Measurements from ENCODE around the gene COX8C. TPM values are rescaled to one million over a fixed set of nuclear protein-coding genes. Genes with fewer than 3 reads are reported as not detected.
A peak's percentile ranks its signal among the peaks of the same experiment; 100 is the strongest.

The COX8C gene
- total RNA-seq, 1 experiment from 2014 or later, result not detected

DNA sequence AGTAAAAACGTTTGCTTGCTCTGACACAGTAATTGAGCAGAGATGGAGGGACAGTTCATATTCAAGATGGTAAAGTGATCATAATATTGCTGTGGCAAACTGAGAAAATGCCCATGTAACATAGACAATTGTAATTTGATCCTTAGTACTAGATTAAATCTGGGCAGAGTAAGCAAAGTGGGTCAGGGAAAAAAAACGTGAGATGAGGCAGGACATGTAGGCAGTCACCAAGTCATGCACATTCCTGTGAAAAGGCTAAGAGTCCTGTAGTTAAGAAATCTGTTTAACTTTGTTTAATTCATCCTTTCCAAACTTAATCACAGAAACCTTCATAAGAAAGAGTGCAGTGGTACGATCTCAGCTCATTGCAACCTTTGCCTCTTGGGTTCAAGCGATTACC is 30.3 kb upstream of the COX8C start:
- H3K4me3 ChIP-seq, result no peak overlapping the region
- no peak for DNase-seq (ENCODE audit: low read depth in 1 of 2, low spot score in 2 of 2)
- H3K36me3 ChIP-seq, result no peaks in the 10 kb centered on the region
- H3K9me3 ChIP-seq (replicated peaks), result no peaks in the 10 kb centered on the region
- H3K4me1 ChIP-seq (replicated peaks), result peaks cover 28% of the 10 kb centered on the region
- no peak overlapping the region for H3K27ac ChIP-seq
- H3K27me3 ChIP-seq (replicated peaks), result no peaks in the 10 kb centered on the region

DNA sequence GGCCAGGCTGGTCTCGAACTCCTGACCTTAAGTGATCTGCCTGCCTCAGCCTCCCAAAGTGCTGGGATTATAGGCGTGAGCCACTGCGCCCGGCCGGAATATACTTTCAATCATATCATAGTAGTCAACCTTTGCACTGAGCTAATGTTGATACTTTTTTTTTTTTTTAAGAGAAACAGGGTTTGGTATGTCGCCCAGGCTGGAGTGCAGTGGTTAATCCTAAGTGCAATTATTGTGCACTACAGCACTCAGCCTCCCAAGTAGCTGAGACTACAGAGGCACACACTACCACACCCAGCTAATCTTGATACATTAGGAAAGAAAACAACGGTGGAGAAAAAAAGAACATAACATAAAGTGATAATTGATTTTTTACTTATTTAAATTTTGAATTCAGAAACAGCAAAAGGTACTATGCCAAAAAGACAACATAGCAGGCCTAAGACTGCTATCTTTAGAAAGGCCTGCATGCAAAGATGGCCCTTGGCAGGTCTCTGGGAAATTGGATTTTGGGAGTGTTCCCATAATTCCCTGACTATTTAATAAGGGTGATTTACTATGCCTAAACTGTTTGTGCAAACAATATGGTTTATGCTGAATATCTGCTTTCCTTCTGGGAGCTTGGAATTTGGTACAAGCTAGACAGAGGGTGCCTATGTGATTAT is 29.6 kb upstream of the COX8C start:
- Histone ChIP-seq H3K27ac (peak overlapping the region; percentile 35; the same call in 1 of the 2 replicates), H3K4me3 (no peak overlapping the region), H3K9me3 (replicated peaks) (no peaks in the 10 kb centered on the region), H3K27me3 (replicated peaks) (no peaks in the 10 kb centered on the region), H3K4me1 (replicated peaks) (peaks cover 28% of the 10 kb centered on the region), H3K36me3 (no peaks in the 10 kb centered on the region)
- no peak for DNase-seq (ENCODE audit: low read depth in 1 of 2, low spot score in 2 of 2)

GRCh38 chr14:93317875-93318807 is 28.8 kb upstream of the COX8C start:
- Histone ChIP-seq H3K27ac (peak overlapping the region; percentile 35), H3K4me1 (replicated peaks) (peaks cover 28% of the 10 kb centered on the region), H3K4me3 (no peak overlapping the region), H3K9me3 (replicated peaks) (no peaks in the 10 kb centered on the region), H3K36me3 (no peaks in the 10 kb centered on the region), H3K27me3 (replicated peaks) (no peaks in the 10 kb centered on the region)
- DNase-seq (ENCODE audit: low read depth in 1 of 2, low spot score in 2 of 2), result peak in 1 of 2 experiments; percentile 37

- peaks cover 28% of the 10 kb centered on the region for H3K4me1 ChIP-seq (replicated peaks)
- H3K9me3 ChIP-seq (replicated peaks), result no peaks in the 10 kb centered on the region
- peak in 1 of 2 experiments; percentile 14 for DNase-seq (ENCODE audit: low read depth in 1 of 2, low spot score in 2 of 2)
- H3K36me3 ChIP-seq, result no peaks in the 10 kb centered on the region; the same call in 1 of the 2 replicates
- no peaks in the 10 kb centered on the region for H3K27me3 ChIP-seq (replicated peaks)
- H3K4me3 ChIP-seq, result no peak overlapping the region
- peak overlapping the region; percentile 35 for H3K27ac ChIP-seq
Observed at GRCh38 chr14:93318927-93319326, 28.1 kb upstream of the COX8C start.

GRCh38 chr14:93319494-93319893 is 27.5 kb upstream of the COX8C start:
- Histone ChIP-seq H3K9me3 (replicated peaks) (no peaks in the 10 kb centered on the region), H3K27me3 (replicated peaks) (no peaks in the 10 kb centered on the region), H3K27ac (no peak overlapping the region), H3K4me3 (no peak overlapping the region), H3K4me1 (replicated peaks) (peaks cover 28% of the 10 kb centered on the region), H3K36me3 (no peaks in the 10 kb centered on the region; the same call in 1 of the 2 replicates)
- no peak for DNase-seq (ENCODE audit: low read depth in 1 of 2, low spot score in 2 of 2)

DNA sequence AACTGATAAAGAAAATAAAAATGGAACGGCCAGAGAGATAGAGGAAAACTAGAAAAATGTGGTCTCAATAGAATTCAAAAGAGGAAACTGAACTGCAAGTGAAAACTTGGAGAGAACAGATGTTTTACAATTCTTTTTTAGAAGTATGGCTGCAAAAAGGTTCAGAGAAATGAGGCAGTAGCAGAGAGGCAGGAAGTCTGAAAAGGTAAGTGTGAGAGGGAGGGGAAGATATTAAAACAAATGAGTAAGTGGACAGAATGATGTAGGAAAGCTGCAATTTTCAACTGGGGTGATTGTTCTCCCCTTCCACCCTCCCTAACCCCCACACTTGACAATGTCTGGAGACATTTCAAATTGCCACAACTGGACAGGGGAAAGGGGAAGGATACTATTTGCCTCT is 27.0 kb upstream of the COX8C start:
- Histone ChIP-seq H3K4me3 (no peak overlapping the region), H3K27me3 (replicated peaks) (no peaks in the 10 kb centered on the region), H3K4me1 (replicated peaks) (peaks cover 28% of the 10 kb centered on the region), H3K36me3 (no peaks in the 10 kb centered on the region; the same call in 1 of the 2 replicates), H3K27ac (no peak overlapping the region), H3K9me3 (replicated peaks) (no peaks in the 10 kb centered on the region)
- no peak for DNase-seq (ENCODE audit: low read depth in 1 of 2, low spot score in 2 of 2)

- H3K36me3 ChIP-seq, result no peaks in the 10 kb centered on the region; the same call in 1 of the 2 replicates
- no peak overlapping the region for H3K4me3 ChIP-seq
- no peak overlapping the region for H3K27ac ChIP-seq
- no peaks in the 10 kb centered on the region for H3K9me3 ChIP-seq (replicated peaks)
- H3K27me3 ChIP-seq (replicated peaks), result no peaks in the 10 kb centered on the region
- H3K4me1 ChIP-seq (replicated peaks), result peaks cover 28% of the 10 kb centered on the region
- DNase-seq (ENCODE audit: low read depth in 1 of 2, low spot score in 2 of 2), result no peak
Observed at GRCh38 chr14:93320489-93320888, 26.5 kb upstream of the COX8C start.

DNA sequence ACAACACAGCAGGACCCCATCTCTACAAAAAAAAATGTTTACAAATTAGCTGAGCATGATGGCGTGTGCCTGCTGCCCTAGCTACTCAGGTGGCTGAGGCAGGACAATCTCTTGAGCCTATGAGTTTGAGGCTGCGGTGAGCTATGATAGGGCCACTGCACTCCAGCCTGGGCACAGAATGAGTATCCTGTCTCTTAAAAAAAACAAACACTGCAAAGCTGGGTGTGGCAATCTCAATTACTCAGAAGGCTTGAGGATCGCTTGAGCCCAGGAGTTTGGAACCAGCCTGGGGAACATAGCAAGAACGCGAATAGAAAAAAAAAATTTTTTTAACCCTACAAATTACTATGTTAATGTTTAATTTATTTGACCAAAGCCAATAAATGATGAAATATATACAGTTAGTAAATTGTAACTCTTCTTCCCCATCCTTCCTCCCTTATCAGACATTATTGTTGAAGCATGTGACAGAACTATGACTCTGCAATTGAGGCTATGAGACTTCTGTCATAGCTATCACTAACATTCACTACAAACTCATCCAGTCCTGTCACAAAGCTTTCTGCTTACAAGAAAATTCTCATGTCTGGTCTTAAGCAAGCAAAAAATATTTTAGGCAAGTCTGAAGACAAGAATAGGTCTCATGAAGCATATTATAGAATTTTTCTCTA is 23.9 kb upstream of the COX8C start:
- H3K27ac ChIP-seq, result no peak overlapping the region
- H3K36me3 ChIP-seq, result no peaks in the 10 kb centered on the region; the same call in 1 of the 2 replicates
- no peak for DNase-seq (ENCODE audit: low read depth in 1 of 2, low spot score in 2 of 2)

GRCh38 chr14:93323600-93324174 is 23.3 kb upstream of the COX8C start:
- Histone ChIP-seq H3K27me3 (replicated peaks) (no peaks in the 10 kb centered on the region), H3K4me3 (no peak overlapping the region), H3K36me3 (no peaks in the 10 kb centered on the region; the same call in 1 of the 2 replicates), H3K9me3 (replicated peaks) (no peaks in the 10 kb centered on the region), H3K4me1 (replicated peaks) (peaks cover 14% of the 10 kb centered on the region), H3K27ac (no peak overlapping the region)
- DNase-seq (ENCODE audit: low read depth in 1 of 2, low spot score in 2 of 2), result no peak

More for the DNA sequence above, 23.9 kb upstream of the COX8C start:
- H3K9me3 ChIP-seq (replicated peaks), result no peaks in the 10 kb centered on the region
- peaks cover 20% of the 10 kb centered on the region for H3K4me1 ChIP-seq (replicated peaks)
- H3K27me3 ChIP-seq (replicated peaks), result no peaks in the 10 kb centered on the region
- H3K4me3 ChIP-seq, result no peak overlapping the region

DNA sequence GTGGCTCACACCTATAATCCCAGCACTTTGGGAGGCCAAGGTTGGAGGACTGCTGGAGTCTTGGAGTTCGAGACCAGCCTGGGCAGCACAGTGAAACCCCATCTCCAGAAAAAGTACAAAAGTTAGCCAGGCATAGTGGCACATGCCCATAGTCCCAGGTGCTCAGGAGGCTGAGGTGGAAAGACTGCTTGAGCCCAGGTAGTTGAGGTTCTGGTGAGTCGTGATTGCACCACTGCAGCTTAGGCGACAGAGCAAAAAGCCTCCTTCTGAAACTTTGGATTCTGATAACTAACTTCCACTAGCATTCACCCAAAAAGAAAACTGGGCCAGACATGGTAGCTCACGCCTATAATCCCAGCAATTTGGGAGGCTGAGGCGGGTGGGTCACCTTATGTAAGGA is 20.8 kb upstream of the COX8C start:
- Histone ChIP-seq H3K27ac (no peak overlapping the region), H3K27me3 (replicated peaks) (no peaks in the 10 kb centered on the region), H3K9me3 (replicated peaks) (no peaks in the 10 kb centered on the region), H3K36me3 (peaks cover 8% of the 10 kb centered on the region; the same call in 1 of the 2 replicates), H3K4me3 (no peak overlapping the region), H3K4me1 (replicated peaks) (peaks cover 2% of the 10 kb centered on the region)
- no peak for DNase-seq (ENCODE audit: low read depth in 1 of 2, low spot score in 2 of 2)

GRCh38 chr14:93328546-93328945 is 18.4 kb upstream of the COX8C start:
- DNase-seq (ENCODE audit: low read depth in 1 of 2, low spot score in 2 of 2), result no peak
- no peaks in the 10 kb centered on the region for H3K27me3 ChIP-seq (replicated peaks)
- H3K36me3 ChIP-seq, result peaks cover 14% of the 10 kb centered on the region
- peaks cover 12% of the 10 kb centered on the region for H3K4me1 ChIP-seq (replicated peaks)
- no peaks in the 10 kb centered on the region; the same call in 1 of the 2 replicates for H3K9me3 ChIP-seq (replicated peaks)
- no peak overlapping the region for H3K4me3 ChIP-seq
- no peak overlapping the region for H3K27ac ChIP-seq

GRCh38 chr14:93329965-93330608 is 16.9 kb upstream of the COX8C start:
- Histone ChIP-seq H3K27me3 (replicated peaks) (no peaks in the 10 kb centered on the region), H3K36me3 (peaks cover 14% of the 10 kb centered on the region), H3K4me1 (replicated peaks) (peaks cover 17% of the 10 kb centered on the region), H3K9me3 (replicated peaks) (no peaks in the 10 kb centered on the region; the same call in 1 of the 2 replicates), H3K27ac (no peak overlapping the region), H3K4me3 (no peak overlapping the region)
- no peak for DNase-seq (ENCODE audit: low read depth in 1 of 2, low spot score in 2 of 2)

DNA sequence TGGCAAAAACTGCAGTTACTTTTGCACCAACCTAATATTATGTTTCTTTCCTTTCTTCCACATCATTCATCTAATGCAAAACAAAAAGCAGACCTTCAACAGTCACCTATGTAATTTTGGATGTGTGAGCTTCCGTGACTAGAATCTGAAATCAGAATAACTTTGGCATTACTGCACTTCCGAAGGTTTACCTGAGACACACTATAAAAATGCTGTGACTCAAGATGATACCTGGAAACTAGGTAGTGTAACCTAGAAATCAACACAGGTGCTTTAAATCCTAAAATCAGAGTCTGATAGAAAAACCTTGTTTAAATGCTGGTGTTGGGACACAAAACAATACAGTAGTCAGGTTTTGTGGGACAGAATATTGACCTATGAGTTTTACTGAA is 16.4 kb upstream of the COX8C start:
- Histone ChIP-seq H3K4me3 (no peak overlapping the region), H3K9me3 (replicated peaks) (no peaks in the 10 kb centered on the region; the same call in 1 of the 2 replicates), H3K27me3 (replicated peaks) (no peaks in the 10 kb centered on the region), H3K4me1 (replicated peaks) (peaks cover 17% of the 10 kb centered on the region), H3K36me3 (peaks cover 14% of the 10 kb centered on the region), H3K27ac (no peak overlapping the region)
- no peak for DNase-seq (ENCODE audit: low read depth in 1 of 2, low spot score in 2 of 2)

Data from SJSA1 (cell line).